Activated B cell treated with CpG ODN at 0.5 μM for 24 hours (primary cell): ENCODE measurements around the gene PIP4K2C. TPM values are rescaled to one million over a fixed set of nuclear protein-coding genes. Genes with fewer than 3 reads are reported as not detected.
A peak's percentile ranks its signal among the peaks of the same experiment; 100 is the strongest.
"Not testable (repeated sequence)": the region's sequence is repeated elsewhere in the genome, so short reads cannot be mapped to it uniquely, and the experiment has no call there.

ENCODE experiments used
- ATAC-seq: fragments of 200-7000 bp; cut with Tn5 transposase; one replicate; pipeline ENCODE4 v1.10.0; 2021; ENCODE audit warnings: low read depth, mild to moderate bottlenecking, moderate library complexity
- CTCF ChIA-PET: fragments of 350-600 bp; sonication (Branson Sonifier 250); formaldehyde crosslinking; loops from one replicate; lab custom pipeline; 2021; ENCODE audit warnings: antibody characterized with exemption; lab: Charles Lee
- POLR2A ChIA-PET: fragments of 350-600 bp; sonication (Branson Sonifier 250); formaldehyde crosslinking; loops from one replicate; lab custom pipeline; 2021; ENCODE audit warnings: antibody characterized with exemption; lab: Charles Lee
- DNase-seq: peaks from one replicate; pipeline ENCODE4 v3.0.0; 2022
- H3K27ac Mint-ChIP-seq: one replicate; pipeline ENCODE4 v1.8.0; 2020; ENCODE audit warnings: mixed read lengths
- H3K27me3 Mint-ChIP-seq: one replicate; pipeline ENCODE4 v1.8.0; 2021; ENCODE audit warnings: mixed read lengths
- H3K36me3 Mint-ChIP-seq: one replicate; pipeline ENCODE4 v1.8.0; 2021; ENCODE audit warnings: low read depth, mixed read lengths
- H3K4me1 Mint-ChIP-seq: one replicate; pipeline ENCODE4 v1.8.0; 2021; ENCODE audit warnings: mixed read lengths
- H3K4me3 Mint-ChIP-seq: one replicate; pipeline ENCODE4 v1.8.0; 2020; ENCODE audit warnings: mild to moderate bottlenecking, mixed read lengths
- H3K9me3 Mint-ChIP-seq: one replicate; pipeline ENCODE4 v1.8.0; 2020; ENCODE audit warnings: mixed read lengths
- intact Hi-C: fragments of 100-400 bp; cut with micrococcal nuclease; formaldehyde crosslinking; loops from one replicate; pipeline ENCODE4 v1.15.1; 2024
- total RNA-seq: library from RNA; stranded (reverse); gene quantifications from 2 replicates; pipeline ENCODE4 v1.2.3, GENCODE V29; 2022
- TF ChIP-seq, protein P1 (sequence below): fragments of 200-600 bp; IDR thresholded peaks from one replicate; pipeline ENCODE4 v1.8.0; 2022; ENCODE audit warnings: antibody characterized with exemption, mild to moderate bottlenecking

Gene PIP4K2C
- total RNA-seq, 1 donor from 2014 or later: 16.5 TPM

GRCh38 chr12:57617942-57618341 lies 26.9 kb downstream of the PIP4K2C start:
- TF ChIP-seq, protein P1, sequence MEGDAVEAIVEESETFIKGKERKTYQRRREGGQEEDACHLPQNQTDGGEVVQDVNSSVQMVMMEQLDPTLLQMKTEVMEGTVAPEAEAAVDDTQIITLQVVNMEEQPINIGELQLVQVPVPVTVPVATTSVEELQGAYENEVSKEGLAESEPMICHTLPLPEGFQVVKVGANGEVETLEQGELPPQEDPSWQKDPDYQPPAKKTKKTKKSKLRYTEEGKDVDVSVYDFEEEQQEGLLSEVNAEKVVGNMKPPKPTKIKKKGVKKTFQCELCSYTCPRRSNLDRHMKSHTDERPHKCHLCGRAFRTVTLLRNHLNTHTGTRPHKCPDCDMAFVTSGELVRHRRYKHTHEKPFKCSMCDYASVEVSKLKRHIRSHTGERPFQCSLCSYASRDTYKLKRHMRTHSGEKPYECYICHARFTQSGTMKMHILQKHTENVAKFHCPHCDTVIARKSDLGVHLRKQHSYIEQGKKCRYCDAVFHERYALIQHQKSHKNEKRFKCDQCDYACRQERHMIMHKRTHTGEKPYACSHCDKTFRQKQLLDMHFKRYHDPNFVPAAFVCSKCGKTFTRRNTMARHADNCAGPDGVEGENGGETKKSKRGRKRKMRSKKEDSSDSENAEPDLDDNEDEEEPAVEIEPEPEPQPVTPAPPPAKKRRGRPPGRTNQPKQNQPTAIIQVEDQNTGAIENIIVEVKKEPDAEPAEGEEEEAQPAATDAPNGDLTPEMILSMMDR: no peak
- CTCF ChIA-PET: interaction anchor here (8.4 kb wide), 1 partner anchor 35 kb away, joined by 126 read pairs; no protein-coding TSS in a partner anchor
- intact Hi-C loops: no loop called here
- H3K27ac Mint-ChIP-seq: no peak overlapping the region
- H3K4me1 Mint-ChIP-seq: peaks cover 61% of the 10 kb centered on the region
- POLR2A ChIA-PET: no interaction called here
- H3K9me3 Mint-ChIP-seq: no peaks in the 10 kb centered on the region
- DNase-seq: no peak
- no peak for ATAC-seq
- H3K36me3 Mint-ChIP-seq: no peaks in the 10 kb centered on the region
- no peak overlapping the region for H3K4me3 Mint-ChIP-seq
- peaks cover 49% of the 10 kb centered on the region for H3K27me3 Mint-ChIP-seq

GRCh38 chr12:57618431-57618830 lies 27.4 kb downstream of the PIP4K2C start:
- H3K4me3 Mint-ChIP-seq, intact Hi-C loops, DNase-seq, POLR2A ChIA-PET, H3K9me3 Mint-ChIP-seq, H3K36me3 Mint-ChIP-seq, H3K27ac Mint-ChIP-seq, ATAC-seq: not testable (repeated sequence)
- CTCF ChIA-PET: interaction anchor here (8.4 kb wide), 1 partner anchor 36 kb away, joined by 126 read pairs; no protein-coding TSS in a partner anchor
- Mint-ChIP-seq H3K4me1 (peaks cover 57% of the 10 kb centered on the region), H3K27me3 (peaks cover 53% of the 10 kb centered on the region)

GRCh38 chr12:57618966-57619433 lies 28.0 kb downstream of the PIP4K2C start:
- ATAC-seq (no peak), DNase-seq (no peak)
- Mint-ChIP-seq H3K36me3 (no peaks in the 10 kb centered on the region), H3K4me3 (peak overlapping the region; percentile 15), H3K9me3 (no peaks in the 10 kb centered on the region), H3K27me3 (peaks cover 58% of the 10 kb centered on the region), H3K4me1 (peaks cover 52% of the 10 kb centered on the region), H3K27ac (no peak overlapping the region)
- intact Hi-C loops: no loop called here
- TF ChIP-seq, protein P1: no peak
- CTCF ChIA-PET: interaction anchor here (2.5 to 8.4 kb wide), 2 partner anchors 36 to 160 kb away, joined by 13 to 126 read pairs; partner anchors contain the start of gene GLI1
- POLR2A ChIA-PET: interaction anchor here (2.5 kb wide), 1 partner anchor 36 kb away, joined by 14 read pairs; no protein-coding TSS in a partner anchor

GRCh38 chr12:57619434-57620244 lies 28.6 kb downstream of the PIP4K2C start:
- ATAC-seq (no peak), DNase-seq (peak; percentile 19)
- H3K27ac Mint-ChIP-seq: no peak overlapping the region
- H3K9me3 Mint-ChIP-seq: no peaks in the 10 kb centered on the region
- H3K4me1 Mint-ChIP-seq: peaks cover 46% of the 10 kb centered on the region
- no peaks in the 10 kb centered on the region for H3K36me3 Mint-ChIP-seq
- H3K4me3 Mint-ChIP-seq: peak overlapping the region; percentile 15
- intact Hi-C loops: loop anchor here (10.0 kb wide), 1 partner anchor 395 kb away; the partner anchor contains the start of gene SHMT2
- ChIA-PET CTCF (interaction anchor here (2.5 to 8.4 kb wide), 2 partner anchors 37 to 161 kb away, joined by 13 to 126 read pairs; partner anchors contain the start of gene GLI1), POLR2A (interaction anchor here (2.5 kb wide), 1 partner anchor 36 kb away, joined by 14 read pairs; no protein-coding TSS in a partner anchor)
- peaks cover 61% of the 10 kb centered on the region for H3K27me3 Mint-ChIP-seq
- TF ChIP-seq, protein P1: no peak

DNA sequence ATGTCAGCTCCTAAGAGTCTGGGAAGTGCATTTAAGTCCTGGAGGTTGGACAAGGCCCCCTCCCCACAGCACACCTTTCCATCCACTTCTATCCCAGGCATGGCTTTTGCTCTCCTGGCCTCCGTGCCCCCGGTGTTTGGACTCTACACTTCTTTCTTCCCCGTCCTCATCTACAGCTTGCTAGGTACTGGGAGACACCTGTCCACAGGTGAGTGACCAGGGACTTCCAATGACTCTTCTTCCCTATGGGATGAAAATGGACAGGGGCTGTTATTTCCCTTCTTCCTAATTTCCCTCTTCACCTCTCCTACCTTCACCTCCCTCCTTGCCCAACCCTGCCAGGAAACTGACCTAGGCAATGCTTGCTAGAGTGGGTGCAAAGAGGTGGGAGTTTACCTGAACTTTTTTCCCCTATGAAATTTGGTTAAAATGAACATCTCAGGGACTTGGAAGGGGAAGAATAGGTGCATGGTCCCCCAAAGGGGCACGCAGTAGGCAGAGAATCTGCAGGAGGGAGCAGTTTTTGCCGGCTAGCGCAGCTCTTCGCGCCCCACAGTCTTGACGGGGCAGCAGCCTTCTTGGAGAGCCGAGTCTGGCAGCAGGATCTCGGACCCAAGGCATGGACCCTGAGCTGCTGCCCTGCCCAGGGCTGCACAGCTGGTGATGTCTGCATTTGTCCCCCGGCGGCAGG lies 29.4 kb downstream of the PIP4K2C start:
- intact Hi-C loops: loop anchor here (10.0 kb wide), 1 partner anchor 396 kb away; the partner anchor contains the start of gene SHMT2
- no peaks in the 10 kb centered on the region for H3K9me3 Mint-ChIP-seq
- no peak for ATAC-seq
- H3K27me3 Mint-ChIP-seq: peaks cover 69% of the 10 kb centered on the region
- DNase-seq: no peak
- peak overlapping the region; percentile 77 for H3K4me3 Mint-ChIP-seq
- no peaks in the 10 kb centered on the region for H3K36me3 Mint-ChIP-seq
- CTCF ChIA-PET: interaction anchor here (0.9 to 8.4 kb wide), 6 partner anchors 8 to 162 kb away, joined by 3 to 126 read pairs (median 5); partner anchors contain the start of genes B4GALNT1 and GLI1
- POLR2A ChIA-PET: interaction anchor here (0.6 to 2.5 kb wide), 3 partner anchors 37 to 133 kb away, joined by 3 to 14 read pairs (median 8); no protein-coding TSS in a partner anchor
- TF ChIP-seq, protein P1: no peak
- peaks cover 38% of the 10 kb centered on the region for H3K4me1 Mint-ChIP-seq
- H3K27ac Mint-ChIP-seq: no peak overlapping the region
